ENCODE results near the gene KCNC3.

Gene KCNC3

DNA sequence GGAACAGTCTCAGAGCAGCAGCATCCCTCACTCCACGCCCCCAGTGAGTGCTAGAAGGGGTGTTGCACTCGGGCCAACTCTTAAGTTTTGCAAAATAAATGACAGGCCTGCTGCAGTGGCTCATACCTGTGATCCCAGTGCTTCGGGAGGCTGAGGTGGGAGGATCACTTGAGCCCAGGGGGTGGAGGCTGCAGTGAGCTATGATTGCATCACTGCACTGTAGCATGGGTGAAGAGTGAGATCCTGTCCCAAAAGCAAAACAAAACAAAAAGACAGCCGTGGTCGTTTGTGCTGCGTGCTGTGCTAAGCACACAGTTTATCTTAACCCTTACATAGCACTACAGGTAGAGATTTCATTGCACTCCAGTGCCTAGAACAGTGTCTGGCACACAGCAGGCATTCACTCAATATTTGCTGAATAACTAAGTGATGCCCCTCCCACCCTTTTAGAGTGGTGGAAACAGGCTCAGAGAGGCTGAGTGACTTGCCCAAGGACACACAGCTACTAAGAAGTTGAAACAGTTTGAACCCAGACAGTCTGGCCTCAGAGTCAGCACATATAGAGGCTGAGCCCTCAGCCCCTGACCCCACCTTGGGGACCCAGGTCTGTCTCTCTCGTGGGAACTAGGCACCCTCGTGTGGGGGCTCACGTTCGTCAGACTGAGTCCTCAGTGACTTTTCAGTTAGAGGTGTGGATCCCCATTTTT, 18.3 kb downstream of the KCNC3 start:
- no peak for DNase-seq (ENCODE audit: low read depth in 2 of 2)

DNA sequence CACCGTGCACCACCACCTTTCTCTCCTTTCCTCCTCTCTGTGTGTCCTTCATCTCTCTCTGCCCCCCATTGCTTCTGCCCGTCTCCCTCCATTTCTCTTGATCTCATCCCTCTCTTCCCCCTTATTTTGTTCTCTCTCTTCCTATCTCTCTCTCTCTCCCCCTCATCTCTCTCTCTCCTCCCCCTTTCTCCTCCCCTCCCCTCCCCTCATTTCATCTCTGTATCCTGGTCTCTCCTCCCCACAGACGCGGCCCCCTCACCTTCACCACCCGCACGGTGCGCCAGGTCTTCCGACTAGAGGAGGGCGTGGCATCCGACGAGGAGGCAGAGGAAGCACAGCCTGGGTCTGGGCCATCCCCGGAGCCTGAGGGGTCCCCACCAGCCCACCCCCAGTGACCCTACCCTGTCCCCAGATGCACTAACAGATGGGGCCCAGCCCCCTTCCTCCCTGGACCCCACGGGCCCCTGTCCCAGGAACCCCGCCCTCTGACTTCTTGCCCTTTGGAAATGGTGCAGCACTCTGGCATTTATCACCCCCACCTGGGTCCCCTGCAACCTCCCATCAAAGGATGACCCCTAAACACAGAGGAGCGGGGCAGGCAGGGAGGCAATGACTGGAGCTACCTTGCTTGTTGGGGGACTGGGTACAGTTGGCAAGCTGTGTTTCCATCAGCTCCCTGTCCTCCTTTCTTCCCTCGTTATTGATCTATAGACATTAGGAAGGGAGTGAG, 19.6 kb downstream of the KCNC3 start:
- no peak for DNase-seq (ENCODE audit: low read depth in 2 of 2)

GRCh38 chr19:50308991-50309390, 20.2 kb downstream of the KCNC3 start:
- no peak for DNase-seq (ENCODE audit: low read depth in 2 of 2)

DNA sequence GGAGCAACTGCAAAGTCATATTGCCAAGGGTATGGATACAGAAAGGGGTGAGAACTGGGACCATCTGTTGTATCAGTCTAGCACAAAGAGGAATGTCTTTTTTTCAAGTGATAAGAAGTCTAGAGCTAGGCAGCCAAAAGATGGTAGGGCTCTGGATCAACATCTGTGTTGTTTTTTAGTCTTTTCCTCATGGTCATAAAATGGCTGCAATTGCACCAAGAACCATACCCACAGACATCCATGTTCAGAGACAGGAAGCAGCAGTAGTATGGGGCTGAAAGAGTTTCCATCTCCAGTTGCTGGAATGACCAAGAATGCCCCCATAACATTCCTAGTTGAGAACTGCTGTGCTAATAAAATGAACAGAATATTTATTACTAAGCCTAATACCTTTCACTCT, 25.6 kb downstream of the KCNC3 start:
- no peak for DNase-seq (ENCODE audit: low read depth in 2 of 2)

DNA sequence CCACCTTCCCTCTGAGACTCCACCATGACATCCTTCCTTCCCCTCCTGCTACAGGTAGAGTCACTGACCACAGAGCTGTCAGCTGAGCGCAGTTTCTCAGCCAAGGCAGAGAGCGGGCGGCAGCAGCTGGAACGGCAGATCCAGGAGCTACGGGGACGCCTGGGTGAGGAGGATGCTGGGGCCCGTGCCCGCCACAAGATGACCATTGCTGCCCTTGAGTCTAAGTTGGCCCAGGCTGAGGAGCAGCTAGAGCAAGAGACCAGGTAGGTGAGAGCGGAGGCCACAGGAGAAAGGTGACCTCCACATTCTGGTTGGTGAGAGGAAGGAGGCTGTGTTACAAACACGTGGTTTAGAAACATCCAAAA, 27.6 kb downstream of the KCNC3 start:
- no peak for DNase-seq (ENCODE audit: low read depth in 2 of 2)

DNA sequence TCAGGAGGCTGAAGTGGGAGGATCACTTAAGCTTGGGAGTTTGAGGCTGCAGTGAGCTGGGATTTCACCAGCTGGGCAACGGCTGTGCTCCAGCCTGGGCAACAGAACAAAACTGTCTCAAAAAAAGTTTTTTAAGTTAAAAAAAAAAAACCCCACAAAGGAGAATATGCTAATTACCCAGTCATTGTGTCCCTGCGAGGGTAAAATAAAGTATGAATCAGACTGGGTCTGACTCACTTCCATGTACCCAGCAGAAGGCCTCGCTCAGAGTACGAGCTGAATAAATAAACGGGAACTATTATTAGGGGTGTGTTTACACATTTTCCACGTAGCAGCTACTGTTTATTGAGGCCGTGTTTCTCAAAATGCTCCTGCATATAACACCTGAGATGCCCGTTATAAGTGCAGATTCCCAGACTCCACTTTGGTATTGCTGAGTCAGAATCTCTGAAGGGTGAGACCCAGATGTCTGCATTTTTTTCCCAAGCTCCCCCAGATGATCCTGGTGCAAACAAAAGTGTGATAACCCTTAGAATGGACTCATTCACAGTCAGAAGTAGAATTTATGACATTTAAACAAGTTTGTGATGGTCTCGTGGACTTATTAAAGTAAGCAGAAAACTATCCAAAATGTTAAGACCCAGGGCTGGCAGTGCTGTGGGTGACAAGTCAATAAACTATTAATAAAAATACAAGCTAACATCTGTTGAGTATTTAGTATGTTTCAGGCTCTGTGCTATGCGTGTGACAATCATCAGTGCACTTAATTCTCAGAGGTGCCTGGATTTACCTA, 28.2 kb downstream of the KCNC3 start:
- DNase-seq (ENCODE audit: low read depth in 2 of 2): no peak

DNA sequence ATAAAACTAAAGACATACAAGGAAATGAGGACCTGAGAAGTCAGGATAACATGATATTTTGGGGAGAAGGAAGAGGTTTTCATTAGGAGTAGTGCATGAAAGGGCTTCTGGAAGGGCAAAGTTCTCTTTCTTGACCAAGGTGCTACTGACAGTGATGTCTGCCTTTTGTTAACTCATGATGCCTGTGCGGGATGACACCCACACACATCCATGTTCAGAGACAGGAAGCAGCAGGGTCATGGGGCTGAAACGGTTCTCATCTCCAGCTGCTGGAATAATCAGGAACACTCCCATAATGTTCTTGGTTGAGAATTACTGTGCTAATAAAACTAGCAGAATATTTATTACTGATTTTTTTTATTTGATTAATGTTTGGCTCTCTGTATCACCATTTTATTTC, 29.1 kb downstream of the KCNC3 start:
- DNase-seq (ENCODE audit: low read depth in 2 of 2): no peak

GRCh38 chr19:50293263-50294004, 35.7 kb downstream of the KCNC3 start:
- DNase-seq (ENCODE audit: low read depth in 2 of 2): no peak

GRCh38 chr19:50292216-50292827, 36.9 kb downstream of the KCNC3 start:
- DNase-seq (ENCODE audit: low read depth in 2 of 2): no peak

DNA sequence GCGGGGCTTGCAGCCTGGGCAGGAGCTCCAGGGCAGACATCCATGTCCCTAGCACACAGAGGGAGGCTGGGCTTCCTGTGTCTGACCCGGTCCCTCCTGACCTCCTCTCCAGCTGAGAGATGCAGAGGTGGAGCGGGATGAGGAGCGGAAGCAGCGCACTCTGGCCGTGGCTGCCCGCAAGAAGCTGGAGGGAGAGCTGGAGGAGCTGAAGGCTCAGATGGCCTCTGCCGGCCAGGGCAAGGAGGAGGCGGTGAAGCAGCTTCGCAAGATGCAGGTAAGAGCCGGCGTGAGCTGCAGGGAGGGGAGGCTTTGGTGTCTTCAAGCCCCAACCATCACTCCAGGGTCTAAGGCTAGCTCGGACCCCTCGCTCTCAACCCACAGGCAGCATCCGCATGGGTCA, 38.4 kb downstream of the KCNC3 start:
- DNase-seq (ENCODE audit: low read depth in 2 of 2): no peak

DNA sequence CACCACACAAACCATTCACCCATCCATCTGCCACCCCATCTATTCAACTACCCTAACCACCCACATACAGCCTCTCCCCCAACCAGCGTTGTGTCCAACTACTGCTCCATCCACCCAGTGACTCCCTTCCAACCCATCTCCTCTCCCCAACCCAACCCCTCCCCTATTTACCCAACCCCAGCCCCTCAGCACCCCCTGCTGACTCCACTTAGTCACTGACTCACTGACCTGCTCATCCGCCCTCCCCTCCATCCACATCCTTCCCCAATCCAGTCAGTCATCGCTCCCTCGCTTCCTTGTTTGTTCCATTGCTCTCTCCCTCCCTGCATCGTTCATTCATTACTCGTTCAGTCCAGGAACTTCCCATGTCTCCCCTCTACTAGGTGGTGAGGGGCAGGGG, 39.2 kb downstream of the KCNC3 start:
- DNase-seq (ENCODE audit: low read depth in 2 of 2): no peak

DNA sequence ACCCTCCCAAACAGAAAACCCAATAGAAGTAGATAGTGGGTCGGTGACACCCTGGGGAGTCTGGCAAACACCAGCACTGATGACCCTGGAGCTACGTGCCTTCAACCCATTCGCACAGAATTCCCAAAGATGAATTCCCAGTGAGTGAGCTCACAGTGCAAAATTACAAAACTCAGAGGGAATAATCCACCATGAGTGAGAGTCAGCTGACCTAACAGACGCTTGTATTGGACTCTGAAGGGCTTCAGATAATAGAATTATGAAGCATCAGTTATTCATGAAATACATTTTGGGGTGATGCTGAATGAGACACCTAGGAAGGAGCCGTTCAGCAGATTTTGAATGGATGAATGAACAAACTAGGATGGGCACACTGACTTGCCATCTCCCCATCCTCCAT, 40.2 kb downstream of the KCNC3 start:
- no peak for DNase-seq (ENCODE audit: low read depth in 2 of 2)

GRCh38 chr19:50287331-50287730, 41.8 kb downstream of the KCNC3 start:
- no peak for DNase-seq (ENCODE audit: low read depth in 2 of 2)

DNA sequence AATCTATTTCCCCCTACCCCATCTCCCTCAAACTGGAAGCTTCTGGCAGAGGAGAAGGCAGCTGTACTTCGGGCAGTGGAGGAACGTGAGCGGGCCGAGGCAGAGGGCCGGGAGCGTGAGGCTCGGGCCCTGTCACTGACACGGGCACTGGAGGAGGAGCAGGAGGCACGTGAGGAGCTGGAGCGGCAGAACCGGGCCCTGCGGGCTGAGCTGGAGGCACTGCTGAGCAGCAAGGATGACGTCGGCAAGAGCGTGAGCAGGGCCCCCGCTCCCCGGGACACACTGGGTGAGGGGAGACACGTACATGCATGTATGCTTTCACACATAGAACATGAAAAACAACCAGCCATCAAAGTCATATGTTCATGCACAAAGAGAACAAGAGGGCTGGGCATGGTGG, 42.7 kb downstream of the KCNC3 start:
- DNase-seq (ENCODE audit: low read depth in 2 of 2): no peak

DNA sequence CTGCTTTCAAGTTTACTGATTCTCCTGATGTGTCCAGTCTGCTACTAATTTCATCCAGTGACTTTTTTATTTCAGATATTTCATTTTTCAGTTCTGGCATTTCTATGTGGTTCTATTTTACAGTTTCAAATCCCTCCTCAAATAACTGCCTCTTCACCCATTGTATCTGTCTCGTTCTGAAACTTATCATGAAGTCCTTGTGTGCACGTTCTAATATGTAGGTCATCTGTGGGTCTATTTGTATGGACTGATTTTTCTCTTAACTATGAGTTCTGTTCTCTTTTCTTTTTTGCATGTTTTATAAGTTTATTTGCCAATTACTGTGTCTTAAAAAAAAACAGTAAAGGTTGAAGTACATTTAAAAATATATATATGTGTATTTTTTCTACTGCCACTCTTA, 43.3 kb downstream of the KCNC3 start:
- DNase-seq (ENCODE audit: low read depth in 2 of 2): no peak

GRCh38 chr19:50281491-50281890, 47.7 kb downstream of the KCNC3 start:
- DNase-seq (ENCODE audit: low read depth in 2 of 2): no peak

DNA sequence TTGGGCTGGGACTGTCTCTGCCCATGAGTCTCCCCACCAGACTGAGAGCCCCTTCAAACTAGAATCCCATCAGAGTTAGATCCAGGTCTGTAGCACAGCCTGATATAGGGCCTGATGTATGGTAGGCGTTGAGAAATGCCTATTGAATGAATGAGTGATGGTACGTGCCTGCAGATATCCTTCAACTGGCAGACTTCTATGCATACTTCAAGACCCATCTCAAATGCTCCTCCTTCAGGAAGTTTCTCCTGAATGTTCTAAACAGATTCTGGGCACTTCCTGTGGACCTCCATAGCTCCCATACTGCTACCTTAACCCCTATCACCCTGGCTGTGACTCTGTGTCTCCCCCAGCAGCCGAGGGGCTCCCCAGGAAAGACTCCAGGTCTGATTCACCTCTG, 48.2 kb downstream of the KCNC3 start:
- no peak for DNase-seq (ENCODE audit: low read depth in 2 of 2)

- no peak for DNase-seq (ENCODE audit: low read depth in 2 of 2)
Observed at GRCh38 chr19:50280074-50280473, 49.1 kb downstream of the KCNC3 start.

DNA sequence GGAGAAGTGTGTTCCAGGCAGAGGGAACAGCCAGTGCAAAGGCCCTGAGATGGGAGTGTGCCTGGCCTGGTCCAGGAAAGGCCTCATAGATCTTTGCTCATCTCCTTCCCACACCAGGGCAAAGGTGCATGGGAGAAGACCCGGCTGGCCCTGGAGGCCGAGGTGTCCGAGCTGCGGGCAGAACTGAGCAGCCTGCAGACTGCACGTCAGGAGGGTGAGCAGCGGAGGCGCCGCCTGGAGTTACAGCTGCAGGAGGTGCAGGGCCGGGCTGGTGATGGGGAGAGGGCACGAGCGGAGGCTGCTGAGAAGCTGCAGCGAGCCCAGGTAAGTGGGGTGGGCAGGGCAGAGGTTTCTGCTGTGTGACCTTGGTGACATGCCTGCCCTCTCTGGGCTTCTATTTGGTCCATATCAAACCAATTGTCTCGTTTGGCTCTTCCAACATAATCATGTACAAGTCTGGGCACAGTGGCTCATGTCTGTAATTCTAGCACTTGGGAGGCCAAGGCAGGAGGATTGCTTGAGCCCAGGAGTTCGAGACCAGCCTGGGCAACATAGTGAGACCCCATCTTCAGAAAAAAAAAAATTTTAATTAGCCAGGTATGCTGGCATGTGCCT, 51.1 kb downstream of the KCNC3 start:
- no peak for DNase-seq (ENCODE audit: low read depth in 2 of 2)

- no peak for DNase-seq (ENCODE audit: low read depth in 2 of 2)
Observed at GRCh38 chr19:50276370-50277063, 52.7 kb downstream of the KCNC3 start.

Data from fibroblast of skin of left quadriceps (primary cell).